ENCODE data around the gene PTPN9. TPM values are rescaled to one million over a fixed set of nuclear protein-coding genes. Genes with fewer than 3 reads are reported as not detected.

The PTPN9 gene
- total RNA-seq (2012; rRNA removed): 13.9 and 20.8 TPM in 2 replicates

- Histone ChIP-seq H3K4me1 (ENCODE audit: control insufficient read depth, insufficient read depth, low read length) (peaks cover 19% of the 10 kb centered on the region), H3K9me3 (replicated peaks; ENCODE audit: low read length) (no peaks in the 10 kb centered on the region), H3K36me3 (ENCODE audit: insufficient read depth, low read length) (no peaks in the 10 kb centered on the region), H3K4me3 (ENCODE audit: low read length) (peak within 1 kb of the TSS; percentile 77), H3K9ac (ENCODE audit: low read depth, low read length) (peak within 1 kb of the TSS; percentile 97), H3K4me2 (ENCODE audit: low read length) (peak within 1 kb of the TSS; percentile 96), H3K27me3 (ENCODE audit: control insufficient read depth, insufficient read depth, low read length) (no peaks in the 10 kb centered on the region)
Observed at GRCh38 chr15:75578948-75579920, at the start of gene PTPN9. Gene PTPN9, minus strand, starts transcription at chr15:75579315. Its CDS starts 539 bp downstream, at chr15:75578776.

DNA sequence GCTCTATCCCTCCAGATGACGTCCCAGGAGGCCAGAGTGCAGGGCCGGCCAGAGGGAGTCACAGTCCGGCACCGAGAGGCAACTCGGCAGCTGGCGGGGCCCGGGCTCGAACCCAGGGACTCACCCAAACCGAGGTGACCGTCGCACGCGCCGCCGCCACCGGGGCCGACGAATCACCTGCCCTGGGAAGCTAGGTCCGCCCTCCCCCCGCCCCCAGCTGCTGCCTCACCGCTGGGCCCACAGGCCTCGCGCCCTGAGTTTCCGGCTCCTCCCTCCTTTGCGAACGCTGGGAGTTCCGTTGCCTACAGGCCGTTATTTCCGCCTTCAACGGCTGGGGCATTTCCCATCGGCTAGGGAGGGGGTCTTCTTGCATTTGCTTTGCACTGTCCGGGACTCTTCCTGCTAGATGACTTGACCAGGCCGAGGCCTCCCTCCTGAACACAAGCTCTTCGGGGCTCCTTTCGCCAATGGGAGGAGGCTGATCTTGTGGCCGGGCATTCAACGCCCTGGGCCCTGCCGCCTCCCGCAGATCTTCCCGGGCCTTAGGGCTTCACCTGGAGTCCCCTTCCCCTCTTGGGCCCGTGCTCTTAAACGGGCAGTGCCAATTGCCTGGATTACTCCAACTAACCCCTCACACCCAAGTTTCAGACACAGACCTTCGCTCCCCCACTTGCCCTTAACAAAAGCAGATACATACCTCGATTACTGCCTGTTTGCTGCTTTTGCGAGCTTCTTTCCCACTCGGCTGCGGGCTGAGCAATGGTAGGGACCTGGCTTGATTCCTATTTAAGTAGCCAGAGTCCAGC, 46.6 kb upstream of the PTPN9 start, which contains the start of gene SNUPN:
TSS of gene SNUPN (minus strand) at position 184 of the 806 bp plus-strand sequence. CDS start 4,674 bp downstream, outside the sequence.
- no peaks in the 10 kb centered on the region for H3K27me3 ChIP-seq (ENCODE audit: control insufficient read depth, insufficient read depth, low read length)
- peak within 1 kb of the TSS; percentile 83 for H3K4me2 ChIP-seq (ENCODE audit: low read length)
- peak within 1 kb of the TSS; percentile 93 for H3K9ac ChIP-seq (ENCODE audit: low read depth, low read length)
- no peaks in the 10 kb centered on the region for H3K36me3 ChIP-seq (ENCODE audit: insufficient read depth, low read length)
- no peaks in the 10 kb centered on the region for H3K9me3 ChIP-seq (replicated peaks; ENCODE audit: low read length)
- peaks cover 15% of the 10 kb centered on the region for H3K4me1 ChIP-seq (ENCODE audit: control insufficient read depth, insufficient read depth, low read length)
- peak within 1 kb of the TSS; percentile 79 for H3K4me3 ChIP-seq (ENCODE audit: low read length)

DNA sequence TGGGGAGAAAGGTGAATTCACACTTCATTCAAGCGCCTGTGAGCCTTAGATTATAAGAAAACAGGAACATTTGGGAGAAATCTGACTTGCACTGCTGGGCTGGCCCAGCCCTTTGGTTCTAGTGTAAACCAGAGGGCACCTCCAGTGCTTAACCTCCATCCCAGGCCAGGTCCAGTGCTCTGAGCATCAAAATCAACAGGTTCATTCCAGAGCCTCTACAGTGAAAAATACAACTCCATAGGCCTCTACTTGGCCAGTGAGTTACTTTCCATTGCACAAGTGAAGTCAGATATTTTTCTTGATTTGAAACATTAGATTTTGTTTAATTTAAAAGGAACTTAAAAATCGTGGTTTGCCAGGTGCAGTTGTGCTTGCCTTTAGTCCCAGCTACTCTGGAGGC, 43.4 kb upstream of the PTPN9 start:
- peaks cover 25% of the 10 kb centered on the region for H3K36me3 ChIP-seq (ENCODE audit: insufficient read depth, low read length)
- H3K4me1 ChIP-seq (ENCODE audit: control insufficient read depth, insufficient read depth, low read length): peaks cover 25% of the 10 kb centered on the region
- H3K4me3 ChIP-seq (ENCODE audit: low read length): no peak overlapping the region
- no peak overlapping the region for H3K4me2 ChIP-seq (ENCODE audit: low read length)
- H3K27me3 ChIP-seq (ENCODE audit: control insufficient read depth, insufficient read depth, low read length): no peaks in the 10 kb centered on the region
- no peak overlapping the region for H3K9ac ChIP-seq (ENCODE audit: low read depth, low read length)
- no peaks in the 10 kb centered on the region for H3K9me3 ChIP-seq (replicated peaks; ENCODE audit: low read length)

DNA sequence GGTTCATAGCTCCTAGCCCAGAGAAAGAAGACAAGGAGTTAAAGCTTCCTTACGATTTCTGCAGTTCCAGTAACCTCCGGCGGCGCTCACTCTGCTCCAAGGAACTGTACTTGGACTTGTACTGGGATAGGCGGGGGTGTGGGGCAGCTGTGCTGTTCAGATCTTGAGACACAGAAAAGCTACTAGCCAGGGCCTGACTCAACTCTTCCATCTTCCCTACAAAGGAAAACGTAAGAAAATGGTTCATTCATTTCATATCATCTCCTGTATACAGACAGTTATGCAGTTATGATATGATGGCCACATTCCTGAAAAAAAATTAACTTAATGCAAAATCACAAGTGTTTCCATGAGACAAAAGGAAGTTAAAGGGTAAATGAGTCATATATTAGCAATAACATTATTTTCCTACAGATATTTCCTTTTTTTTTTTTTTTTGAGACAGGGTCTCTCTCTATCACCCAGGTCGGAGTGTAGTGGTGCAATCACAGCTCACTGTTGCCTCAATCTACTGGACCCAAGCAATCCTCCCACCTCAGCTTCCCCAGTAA, 41.8 kb upstream of the PTPN9 start:
- H3K4me3 ChIP-seq (ENCODE audit: low read length): peak overlapping the region; percentile 59
- H3K27me3 ChIP-seq (ENCODE audit: control insufficient read depth, insufficient read depth, low read length): no peaks in the 10 kb centered on the region
- no peaks in the 10 kb centered on the region for H3K9me3 ChIP-seq (replicated peaks; ENCODE audit: low read length)
- peaks cover 37% of the 10 kb centered on the region for H3K36me3 ChIP-seq (ENCODE audit: insufficient read depth, low read length)
- peak overlapping the region; percentile 80 for H3K4me2 ChIP-seq (ENCODE audit: low read length)
- peak overlapping the region; percentile 75 for H3K9ac ChIP-seq (ENCODE audit: low read depth, low read length)
- H3K4me1 ChIP-seq (ENCODE audit: control insufficient read depth, insufficient read depth, low read length): peaks cover 20% of the 10 kb centered on the region

- peaks cover 18% of the 10 kb centered on the region for H3K4me1 ChIP-seq (ENCODE audit: control insufficient read depth, insufficient read depth, low read length)
- H3K9ac ChIP-seq (ENCODE audit: low read depth, low read length): peak overlapping the region; percentile 75
- H3K36me3 ChIP-seq (ENCODE audit: insufficient read depth, low read length): peaks cover 42% of the 10 kb centered on the region
- H3K27me3 ChIP-seq (ENCODE audit: control insufficient read depth, insufficient read depth, low read length): no peaks in the 10 kb centered on the region
- H3K9me3 ChIP-seq (replicated peaks; ENCODE audit: low read length): no peaks in the 10 kb centered on the region
- peak overlapping the region; percentile 80 for H3K4me2 ChIP-seq (ENCODE audit: low read length)
- peak overlapping the region; percentile 59 for H3K4me3 ChIP-seq (ENCODE audit: low read length)
Observed at GRCh38 chr15:75620058-75620820, 41.1 kb upstream of the PTPN9 start.

DNA sequence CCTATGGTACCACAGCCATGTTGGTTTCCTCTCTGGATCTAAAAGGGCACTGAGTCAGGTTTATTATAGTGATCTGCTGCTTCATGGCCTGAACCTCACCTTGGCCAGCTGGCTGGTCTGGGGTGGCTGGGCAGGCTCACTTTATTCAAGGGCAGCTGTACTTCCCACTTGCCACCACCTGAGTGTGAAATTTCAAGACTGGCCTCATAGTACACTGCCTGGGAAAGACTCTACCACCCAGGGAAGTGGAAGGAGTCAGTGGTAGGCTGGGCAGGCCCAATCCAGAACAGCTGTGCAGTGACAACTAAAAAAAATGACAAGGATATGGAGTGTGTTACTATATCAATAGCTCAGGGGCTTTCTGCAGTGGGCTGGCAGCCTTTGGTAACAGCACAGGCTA, 37.7 kb upstream of the PTPN9 start:
- Histone ChIP-seq H3K4me1 (ENCODE audit: control insufficient read depth, insufficient read depth, low read length) (peaks cover 18% of the 10 kb centered on the region), H3K4me3 (ENCODE audit: low read length) (no peak overlapping the region), H3K9me3 (replicated peaks; ENCODE audit: low read length) (no peaks in the 10 kb centered on the region), H3K36me3 (ENCODE audit: insufficient read depth, low read length) (peaks cover 69% of the 10 kb centered on the region), H3K27me3 (ENCODE audit: control insufficient read depth, insufficient read depth, low read length) (no peaks in the 10 kb centered on the region), H3K4me2 (ENCODE audit: low read length) (no peak overlapping the region), H3K9ac (ENCODE audit: low read depth, low read length) (no peak overlapping the region)

GRCh38 chr15:75606711-75607699, 27.9 kb upstream of the PTPN9 start:
- Histone ChIP-seq H3K27me3 (ENCODE audit: control insufficient read depth, insufficient read depth, low read length) (no peaks in the 10 kb centered on the region), H3K9ac (ENCODE audit: low read depth, low read length) (no peak overlapping the region), H3K9me3 (replicated peaks; ENCODE audit: low read length) (no peaks in the 10 kb centered on the region), H3K36me3 (ENCODE audit: insufficient read depth, low read length) (peaks cover 66% of the 10 kb centered on the region), H3K4me3 (ENCODE audit: low read length) (no peak overlapping the region), H3K4me1 (ENCODE audit: control insufficient read depth, insufficient read depth, low read length) (no peaks in the 10 kb centered on the region), H3K4me2 (ENCODE audit: low read length) (no peak overlapping the region)

DNA sequence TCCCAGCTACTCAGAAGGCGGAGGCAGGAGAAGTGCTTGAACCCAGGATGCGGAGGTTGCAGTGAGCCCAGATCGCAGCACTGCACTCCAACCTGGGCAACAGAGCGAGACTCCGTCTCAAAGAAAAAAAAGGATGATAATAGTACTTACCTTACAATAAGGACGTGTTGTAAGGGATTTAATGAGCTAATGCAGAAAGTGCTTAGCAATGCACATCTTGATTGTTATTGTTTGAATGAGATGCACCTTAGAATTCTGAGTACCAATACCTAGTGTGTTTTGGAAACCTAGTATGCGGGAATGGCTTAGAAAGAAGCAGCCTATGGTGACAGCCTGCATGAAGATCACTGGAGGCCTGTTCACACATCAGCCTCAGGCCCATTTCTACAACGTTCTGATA, 26.9 kb upstream of the PTPN9 start:
- no peak overlapping the region for H3K9ac ChIP-seq (ENCODE audit: low read depth, low read length)
- no peak overlapping the region for H3K4me3 ChIP-seq (ENCODE audit: low read length)
- no peak overlapping the region for H3K4me2 ChIP-seq (ENCODE audit: low read length)
- no peaks in the 10 kb centered on the region for H3K27me3 ChIP-seq (ENCODE audit: control insufficient read depth, insufficient read depth, low read length)
- H3K9me3 ChIP-seq (replicated peaks; ENCODE audit: low read length): no peaks in the 10 kb centered on the region
- no peaks in the 10 kb centered on the region for H3K4me1 ChIP-seq (ENCODE audit: control insufficient read depth, insufficient read depth, low read length)
- peaks cover 65% of the 10 kb centered on the region for H3K36me3 ChIP-seq (ENCODE audit: insufficient read depth, low read length)

- no peak overlapping the region for H3K9ac ChIP-seq (ENCODE audit: low read depth, low read length)
- H3K4me3 ChIP-seq (ENCODE audit: low read length): no peak overlapping the region
- no peak overlapping the region for H3K4me2 ChIP-seq (ENCODE audit: low read length)
- no peaks in the 10 kb centered on the region for H3K4me1 ChIP-seq (ENCODE audit: control insufficient read depth, insufficient read depth, low read length)
- no peaks in the 10 kb centered on the region for H3K27me3 ChIP-seq (ENCODE audit: control insufficient read depth, insufficient read depth, low read length)
- no peaks in the 10 kb centered on the region for H3K9me3 ChIP-seq (replicated peaks; ENCODE audit: low read length)
- H3K36me3 ChIP-seq (ENCODE audit: insufficient read depth, low read length): peaks cover 64% of the 10 kb centered on the region
Observed at GRCh38 chr15:75599401-75599800, 20.3 kb upstream of the PTPN9 start.

DNA sequence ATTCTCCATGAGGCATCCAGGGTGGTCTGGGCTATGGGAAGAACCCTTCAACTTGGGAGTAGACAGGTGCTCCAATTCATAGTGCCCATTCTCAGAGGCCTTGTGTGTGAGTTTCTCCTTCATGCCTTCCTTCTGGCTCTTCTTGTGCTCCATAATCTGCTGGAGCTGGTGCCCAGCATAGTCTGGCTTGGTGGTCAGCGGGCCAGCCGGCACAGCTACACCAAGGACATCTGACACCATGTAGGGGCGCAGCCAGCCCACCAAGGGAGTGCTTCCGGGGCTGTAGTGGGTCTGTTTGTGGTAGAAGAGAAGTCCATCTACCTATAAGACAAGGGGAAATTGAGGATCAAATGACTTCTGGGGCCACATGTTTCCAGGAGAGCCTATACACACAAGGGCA, 19.2 kb upstream of the PTPN9 start:
- Histone ChIP-seq H3K9ac (ENCODE audit: low read depth, low read length) (no peak overlapping the region), H3K27me3 (ENCODE audit: control insufficient read depth, insufficient read depth, low read length) (no peaks in the 10 kb centered on the region), H3K4me2 (ENCODE audit: low read length) (no peak overlapping the region), H3K4me1 (ENCODE audit: control insufficient read depth, insufficient read depth, low read length) (no peaks in the 10 kb centered on the region), H3K9me3 (replicated peaks; ENCODE audit: low read length) (no peaks in the 10 kb centered on the region), H3K36me3 (ENCODE audit: insufficient read depth, low read length) (peaks cover 61% of the 10 kb centered on the region), H3K4me3 (ENCODE audit: low read length) (no peak overlapping the region)
